A549 (cell line): ENCODE results near the gene PBX3.

Source experiments
- CTCF ChIP-seq: fragments of >200 bp; sonication (Bioruptor Twin); formaldehyde crosslinking; IDR thresholded peaks from 3 replicates; pipeline ENCODE4 v1.5.1; 2016
- ESRRA ChIP-seq: fragments of 150-350 bp; IDR thresholded peaks from 2 replicates; pipeline ENCODE4 v1.6.1; 2014; ENCODE audit warnings: mild to moderate bottlenecking, low read length, borderline replicate concordance
- JUN ChIP-seq, 2 experiments: fragments of >200 bp; sonication (Bioruptor Twin); formaldehyde crosslinking; IDR thresholded peaks; 2 replicates in 1 of 2; 3 replicates in 1 of 2; pipeline ENCODE4 v1.6.1; 2016 to 2017
- MYC ChIP-seq: IDR thresholded peaks from 2 replicates; pipeline ENCODE4 v1.6.1; 2012; ENCODE audit warnings: mild to moderate bottlenecking, inconsistent platforms, low read length, improper control_type of control experiment, borderline replicate concordance
- POLR2A ChIP-seq: IDR thresholded peaks from 2 replicates; pipeline ENCODE4 v1.6.1; 2012; ENCODE audit warnings: mild to moderate bottlenecking, low read length
- RAD21 ChIP-seq, 2 experiments: fragments of >200 bp in 1 of 2; sonication (Bioruptor Twin) in 1 of 2; formaldehyde crosslinking in 1 of 2; IDR thresholded peaks in 1 of 2; conservative IDR thresholded peaks in 1 of 2; 2 replicates in 1 of 2; 3 replicates in 1 of 2; pipeline ENCODE4 v1.6.1; 2012 to 2018; ENCODE audit warnings: inconsistent platforms in 1 of 2
- RCOR1 ChIP-seq: fragments of 150-350 bp; IDR thresholded peaks from 2 replicates; pipeline ENCODE4 v1.6.1; 2014; ENCODE audit warnings: antibody characterized with exemption, low read length, low read depth

GRCh38 chr9:125755340-125755739 lies 8.2 kb downstream of the PBX3 start:
- TF ChIP-seq JUN (IDR thresholded peaks at IDR 0.05) (no peak), CTCF (no peak), RAD21 (conservative IDR thresholded peaks at IDR 0.05 in 1 of 2, IDR thresholded peaks at IDR 0.05 in 1 of 2) (no peak), RCOR1 (no peak), POLR2A (no peak), MYC (no peak), ESRRA (no peak)
